GM18508 (cell line): ENCODE data around the gene WWOX.

Source experiments
- ATAC-seq: cut with Tn5 transposase; IDR thresholded peaks from one replicate; pipeline ENCODE4 v1.9.1; 2021; ENCODE audit warnings: moderate number of reproducible peaks; ENCODE audit not compliant: insufficient read depth, unreplicated experiment

The WWOX gene

GRCh38 chr16:78184238-78185183 lies 85.1 kb downstream of the WWOX start:
- ATAC-seq, result no peak

- ATAC-seq, result no peak
Measured at GRCh38 chr16:78189121-78189520, 89.7 kb downstream of the WWOX start.

DNA sequence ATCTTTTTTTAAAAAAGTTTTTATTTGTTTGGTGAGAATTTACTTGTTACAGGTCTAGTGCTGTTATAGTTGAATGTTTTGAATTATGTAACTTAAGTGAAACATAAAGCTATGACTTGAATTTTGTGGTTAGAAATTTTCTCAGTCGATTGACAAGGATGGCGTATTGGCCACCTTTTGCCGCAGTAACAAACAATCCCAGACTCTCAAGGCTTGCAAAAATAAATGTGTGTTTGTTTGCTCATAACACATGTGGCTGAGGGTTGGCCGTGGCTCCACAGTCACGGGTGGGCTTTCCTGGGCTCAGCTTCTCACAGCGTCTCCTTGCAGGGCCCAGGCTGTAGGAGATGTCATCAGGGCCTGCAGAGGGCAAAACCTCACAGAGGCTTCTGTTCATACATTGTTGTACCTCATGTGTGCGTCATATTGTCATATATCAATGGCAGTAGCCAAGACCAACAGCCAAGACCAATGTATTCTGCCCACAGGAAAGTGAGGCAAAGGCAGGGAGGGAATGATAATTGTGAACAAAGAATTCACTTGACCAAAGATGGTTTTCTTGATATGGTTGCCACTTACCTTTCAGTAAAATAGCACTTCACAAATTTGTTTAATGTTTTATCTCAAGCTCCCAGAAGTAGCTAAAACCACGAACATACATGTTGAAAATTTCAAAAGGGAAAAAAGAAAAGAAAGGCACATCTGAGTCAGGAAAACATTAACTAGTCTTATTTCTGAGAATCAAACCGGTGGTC lies 93.5 kb downstream of the WWOX start:
- no peak for ATAC-seq

DNA sequence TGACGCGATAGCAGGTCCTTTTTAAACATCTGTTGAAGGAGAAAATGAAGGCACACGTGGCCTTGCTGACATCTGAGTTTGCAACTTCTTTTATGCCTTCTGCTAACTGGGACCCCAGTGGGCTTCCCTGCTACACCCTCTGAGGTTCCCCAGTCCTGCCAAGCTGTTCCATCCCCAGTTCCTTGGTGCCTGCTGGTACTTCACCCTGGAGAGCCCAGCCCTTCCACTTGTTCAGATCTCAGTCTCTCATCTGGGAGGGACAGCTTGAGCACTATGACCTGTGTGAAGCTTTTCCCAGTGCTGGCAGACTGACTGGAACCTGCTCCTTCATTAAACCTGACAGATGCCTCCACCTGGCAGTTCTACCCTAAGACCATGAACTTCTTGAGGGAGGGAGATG lies 95.5 kb downstream of the WWOX start:
- ATAC-seq, result no peak

DNA sequence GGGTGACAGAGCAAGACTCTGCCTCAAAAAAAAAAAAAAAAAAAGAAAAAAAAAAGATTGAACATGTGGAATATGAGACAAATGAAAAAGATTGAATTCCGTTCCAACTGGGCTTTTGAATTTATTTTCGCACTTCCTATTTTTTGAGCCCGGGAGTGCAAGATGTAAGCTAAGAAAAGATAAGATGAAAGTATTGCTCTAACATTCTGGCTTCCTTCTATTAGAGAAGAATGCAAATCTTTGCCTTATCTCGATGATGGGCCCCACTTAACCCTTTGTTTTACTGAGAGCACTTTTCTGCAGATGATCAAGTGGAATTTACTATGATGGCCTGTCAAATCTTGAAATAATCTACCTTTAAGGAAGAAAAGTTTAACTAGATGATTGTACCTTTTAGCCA lies 96.3 kb downstream of the WWOX start:
- no peak for ATAC-seq

- ATAC-seq, result no peak
Measured at GRCh38 chr16:78196502-78196901, 97.0 kb downstream of the WWOX start.

GRCh38 chr16:78198288-78198687 lies 98.8 kb downstream of the WWOX start:
- ATAC-seq, result no peak

GRCh38 chr16:78199325-78200022 lies 100.0 kb downstream of the WWOX start:
- no peak for ATAC-seq

- ATAC-seq, result no peak
Measured at GRCh38 chr16:78200023-78200389, 100.6 kb downstream of the WWOX start.

- ATAC-seq, result no peak
Measured at GRCh38 chr16:78200623-78201096, 101.2 kb downstream of the WWOX start.

- ATAC-seq, result no peak
Measured at GRCh38 chr16:78205506-78205905, 106.1 kb downstream of the WWOX start.

DNA sequence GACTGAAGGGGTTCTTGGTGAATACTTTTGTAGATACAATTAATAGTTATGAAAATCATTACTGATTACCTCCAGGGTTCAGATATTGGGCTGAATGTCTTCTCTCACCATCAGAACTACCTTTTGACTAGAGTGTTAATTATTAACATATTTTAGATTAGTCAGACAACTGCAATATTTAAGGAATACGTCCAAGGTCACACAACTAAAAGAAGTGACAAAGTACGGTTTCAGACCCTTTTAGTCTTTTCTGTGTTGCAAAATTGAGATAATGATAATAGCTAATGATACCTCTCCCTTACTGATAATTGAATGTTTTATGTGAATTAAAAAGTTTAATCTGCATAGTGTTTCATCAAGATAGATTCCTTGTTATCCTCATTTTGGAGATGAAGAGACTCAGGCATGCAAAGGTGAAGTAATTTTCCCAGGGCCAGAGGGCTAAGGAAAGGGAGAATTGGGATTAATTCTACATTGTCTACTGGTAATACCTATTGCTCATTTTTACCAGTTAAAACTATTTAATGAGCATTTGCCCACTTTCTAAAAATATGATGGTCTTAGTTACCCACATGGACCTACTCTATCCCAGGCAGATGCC lies 107.3 kb downstream of the WWOX start:
- no peak for ATAC-seq

DNA sequence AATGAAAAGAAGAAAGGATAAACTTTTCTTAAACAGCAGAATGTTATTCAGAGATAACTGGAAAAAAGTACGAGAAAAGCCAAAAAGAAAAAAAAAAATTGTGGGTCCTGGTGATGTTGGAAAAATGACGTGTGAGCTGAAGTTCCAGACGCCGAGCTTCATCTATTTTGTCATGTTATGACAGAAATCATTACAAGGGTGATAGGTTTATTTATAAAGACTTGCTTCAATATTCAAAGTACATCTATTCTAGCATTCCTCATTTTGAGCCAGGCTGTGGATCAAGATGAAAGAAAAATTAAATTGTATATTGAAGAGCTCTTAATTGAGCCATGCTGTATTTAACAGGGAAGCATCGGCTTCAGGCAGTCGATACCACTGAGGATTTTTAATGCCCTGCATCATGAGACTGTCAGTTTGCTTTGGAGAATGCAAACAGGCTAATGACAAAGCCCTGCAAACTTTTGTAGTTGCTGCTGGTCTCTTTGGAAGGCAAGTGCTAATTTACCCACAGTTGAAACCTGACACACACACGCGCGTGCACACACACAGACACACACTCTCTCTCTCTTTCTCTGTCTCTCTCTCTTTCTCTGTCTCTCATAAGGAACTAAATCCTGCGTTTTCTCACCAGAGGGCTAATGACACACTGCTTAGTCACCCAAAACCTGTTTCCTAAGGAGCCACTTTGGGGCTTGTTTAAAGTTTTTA lies 110.7 kb downstream of the WWOX start:
- no peak for ATAC-seq

DNA sequence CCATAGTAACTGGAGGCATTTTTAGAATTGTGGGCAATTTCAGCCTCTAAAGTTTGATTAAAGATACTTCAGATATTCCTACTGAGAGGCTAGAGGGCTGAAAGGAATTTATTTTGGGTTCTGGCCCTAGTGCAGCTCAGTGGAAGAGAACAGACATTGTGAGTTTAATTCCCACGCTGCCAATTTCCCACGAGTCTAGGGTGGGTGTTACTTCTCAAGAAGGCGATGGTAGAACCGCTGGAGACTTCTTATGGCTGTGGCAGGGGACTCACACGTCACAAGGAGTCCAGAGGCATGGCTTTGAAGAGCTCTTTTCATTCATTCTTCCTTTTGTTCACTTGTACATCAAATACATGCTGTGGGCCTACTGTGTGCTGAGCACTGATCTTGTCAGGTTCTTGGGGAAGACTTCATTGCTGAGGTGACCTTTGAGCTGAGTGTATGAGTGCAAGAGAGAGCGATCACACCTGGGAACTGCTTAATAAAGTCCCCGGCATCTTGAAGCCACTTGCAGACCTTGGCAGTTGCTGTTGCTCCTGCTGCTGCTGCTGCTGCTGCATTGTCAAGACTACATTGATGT lies 111.7 kb downstream of the WWOX start:
- no peak for ATAC-seq

DNA sequence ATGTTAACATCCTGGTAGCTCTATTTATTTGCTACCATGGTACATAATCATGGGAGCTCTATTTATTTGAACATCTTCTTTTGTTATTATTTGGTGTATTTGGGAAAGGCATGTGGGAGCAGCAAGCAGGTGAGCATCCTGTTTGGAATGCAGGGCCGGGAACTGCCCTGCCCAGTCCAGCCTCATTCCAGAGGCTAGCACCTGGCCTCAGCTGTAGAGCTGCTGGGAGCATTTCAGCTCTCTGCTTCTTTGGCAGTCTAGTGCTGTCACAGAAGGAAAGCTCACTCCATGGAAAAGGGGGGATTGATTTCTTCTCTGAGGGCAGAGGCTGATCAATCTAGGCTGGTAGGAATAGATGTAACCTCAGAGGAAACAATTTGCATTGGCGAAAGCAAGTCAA lies 112.5 kb downstream of the WWOX start:
- ATAC-seq, result no peak

DNA sequence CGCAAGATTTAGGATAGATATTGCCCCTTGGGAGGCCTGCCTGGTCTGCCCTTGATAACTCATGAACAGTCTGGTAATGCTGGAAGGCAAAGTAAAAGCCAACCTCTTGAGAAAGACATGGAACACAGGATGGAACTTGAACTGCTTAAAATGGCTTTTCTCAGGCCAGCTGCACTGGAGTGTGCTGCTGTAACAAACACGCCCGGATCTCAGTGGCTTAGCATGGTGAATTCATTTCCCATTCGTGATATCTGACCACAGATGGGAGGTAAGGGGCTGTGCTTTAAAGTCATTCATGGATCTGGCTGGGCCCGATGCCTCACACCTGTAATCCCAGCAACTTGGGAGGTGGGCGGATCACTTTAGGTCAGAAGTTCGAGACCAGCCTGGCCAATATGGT lies 113.2 kb downstream of the WWOX start:
- ATAC-seq, result no peak

GRCh38 chr16:78213751-78214150 lies 114.3 kb downstream of the WWOX start:
- ATAC-seq, result no peak

DNA sequence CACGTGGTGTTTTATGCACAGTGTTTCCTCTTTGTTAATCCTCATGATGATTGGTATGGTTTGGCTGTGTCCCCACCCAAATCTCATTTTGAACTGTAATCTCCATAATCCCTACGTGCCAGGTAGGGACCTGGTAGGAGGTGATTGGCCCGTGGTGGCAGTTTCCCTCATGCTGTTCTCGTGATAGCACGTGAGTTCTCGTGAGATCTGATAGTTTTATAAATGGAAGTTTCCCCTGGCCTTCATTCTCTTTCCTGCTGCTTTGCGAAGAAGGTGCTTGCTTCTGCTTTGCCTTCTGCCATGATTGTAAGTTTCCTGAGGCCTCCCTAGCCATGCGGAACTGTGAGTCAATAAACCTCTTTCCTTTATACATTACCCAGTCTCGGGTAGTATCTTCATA lies 115.8 kb downstream of the WWOX start:
- no peak for ATAC-seq

DNA sequence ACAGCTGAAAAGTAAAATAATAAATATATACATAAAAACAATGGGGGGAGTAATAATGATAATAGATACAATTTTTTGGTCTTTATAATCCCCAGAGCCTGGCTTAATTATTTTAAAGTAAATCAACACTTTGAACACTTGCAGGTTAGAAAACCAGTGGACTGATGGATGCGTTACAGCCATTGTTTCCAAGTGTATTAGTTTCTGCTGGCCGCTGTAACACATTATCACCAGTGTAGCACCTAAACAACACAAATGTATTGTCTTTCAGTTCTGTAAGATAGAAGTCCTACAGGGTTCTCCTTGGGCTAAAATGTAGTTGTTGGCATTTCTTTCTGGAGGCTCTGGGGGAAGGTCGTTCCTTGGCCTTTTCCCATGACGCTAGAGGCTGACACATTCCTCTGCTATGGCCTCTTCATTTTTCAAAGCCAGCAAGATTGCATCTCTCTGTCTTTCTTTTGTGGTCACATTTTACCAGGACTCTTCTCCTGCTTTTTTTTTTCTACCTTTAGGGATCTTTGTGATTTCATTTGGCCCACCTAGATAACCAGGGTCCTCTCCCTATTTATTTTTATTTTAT lies 116.8 kb downstream of the WWOX start:
- ATAC-seq, result no peak
